Choroid plexus epithelial cell (primary cell): ENCODE results near the gene ACOT8.
A peak's percentile ranks its signal among the peaks of the same experiment; 100 is the strongest.

Experiments
- DNase-seq: peaks from one replicate; pipeline ENCODE4 v3.0.0-alpha.2; 2010; ENCODE audit warnings: low read depth
- H3K4me3 ChIP-seq: 2 replicates; pipeline ENCODE4 v1.5.1; 2011; ENCODE audit warnings: low read depth, mild to moderate bottlenecking, control low read depth, low read length, moderate library complexity
- CTCF ChIP-seq: conservative IDR thresholded peaks from 2 replicates; pipeline ENCODE4 v1.5.1; 2011; ENCODE audit warnings: low read depth, mild to moderate bottlenecking, control low read depth, inconsistent platforms, low read length, moderate library complexity

The ACOT8 gene

DNA sequence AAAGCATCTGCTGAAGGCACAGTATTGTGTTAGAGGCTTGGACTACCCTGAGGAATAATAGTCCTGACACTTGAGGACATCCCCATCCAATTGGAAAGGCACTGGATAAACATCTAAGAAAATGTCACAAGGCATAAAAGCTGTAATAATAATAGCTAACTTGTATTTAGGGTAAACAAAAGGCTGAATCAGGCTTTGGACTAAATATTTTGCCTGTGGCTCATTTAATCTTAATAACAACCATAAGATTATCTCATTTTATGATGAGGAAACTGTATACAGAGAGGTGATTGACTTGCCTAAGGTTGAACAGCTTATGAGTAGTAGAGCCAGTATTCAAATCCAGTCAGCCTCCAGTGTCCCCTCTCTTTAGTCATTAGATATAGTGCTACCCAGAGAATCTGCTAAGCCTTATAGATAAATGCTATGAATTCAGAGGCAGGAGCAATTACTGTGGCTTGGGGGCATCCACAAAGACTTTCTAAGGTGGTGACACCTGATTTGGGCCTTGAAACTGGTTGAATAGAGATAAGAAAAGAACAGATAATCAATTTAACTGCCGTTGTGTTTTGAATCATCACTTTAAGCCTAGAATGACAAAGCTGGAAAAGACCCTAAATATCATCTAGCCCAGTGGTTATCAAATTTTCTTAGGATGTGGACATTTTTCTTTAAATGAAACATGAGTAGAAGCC, 16.4 kb upstream of the ACOT8 start:
- no peak for DNase-seq
- no peak for TF ChIP-seq CTCF
- H3K4me3 ChIP-seq, result no peak overlapping the region

- no peak overlapping the region for H3K4me3 ChIP-seq
- no peak for DNase-seq
- TF ChIP-seq CTCF, result no peak
Measured at GRCh38 chr20:45872626-45873025, 15.4 kb upstream of the ACOT8 start.

- no peak overlapping the region for H3K4me3 ChIP-seq
- DNase-seq, result peak; percentile 47
- TF ChIP-seq CTCF, result no peak
Measured at GRCh38 chr20:45867819-45868176, 10.6 kb upstream of the ACOT8 start.

DNA sequence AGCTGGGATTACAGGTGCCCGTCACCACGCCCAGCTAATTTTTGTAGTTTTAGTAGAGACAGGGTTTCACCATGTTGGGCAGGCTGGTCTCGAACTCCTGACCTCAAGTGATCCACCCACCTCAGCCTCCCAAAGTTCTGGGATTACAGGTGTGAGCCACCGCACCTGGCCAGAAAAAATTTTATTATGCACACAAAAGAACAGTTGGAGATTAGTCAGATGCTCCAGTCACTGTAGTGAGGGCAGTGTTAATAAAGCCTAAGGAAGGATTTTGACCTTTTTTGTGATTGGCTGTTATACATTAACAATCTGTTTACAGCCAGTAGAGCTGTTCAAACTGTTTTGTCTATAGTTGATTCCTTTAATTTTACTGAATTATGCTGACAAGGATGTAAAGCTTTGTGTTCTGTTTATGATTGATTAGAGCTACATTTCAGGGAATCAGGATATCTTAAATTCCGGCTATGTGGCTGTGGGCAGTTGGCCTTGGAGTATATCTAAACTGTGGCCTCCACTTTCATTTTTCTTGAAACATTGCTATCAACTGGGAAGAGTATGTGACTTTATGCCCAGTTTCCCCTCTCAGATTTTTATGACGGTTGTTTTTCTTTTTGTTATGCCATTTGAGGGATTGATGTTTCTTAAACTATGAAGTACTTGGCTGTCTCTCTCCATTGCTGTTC, 10.1 kb upstream of the ACOT8 start:
- no peak for DNase-seq

GRCh38 chr20:45866454-45866853, 9.3 kb upstream of the ACOT8 start:
- no peak for DNase-seq
- TF ChIP-seq CTCF, result no peak
- H3K4me3 ChIP-seq, result no peak overlapping the region

More for the DNA sequence above, 10.1 kb upstream of the ACOT8 start:
- no peak for TF ChIP-seq CTCF
- no peak overlapping the region for H3K4me3 ChIP-seq

GRCh38 chr20:45863543-45864470, 6.6 kb upstream of the ACOT8 start:
- H3K4me3 ChIP-seq, result no peak overlapping the region
- DNase-seq, result no peak
- TF ChIP-seq CTCF, result no peak
